ENCODE results near the gene RAB34.

GRCh38 chr17:28675980-28676379, 41.7 kb downstream of the RAB34 start:
- TF ChIP-seq POLR2AphosphoS5 (IDR thresholded peaks at IDR 0.05) (no peak), CTCF (IDR thresholded peaks at IDR 0.05) (peak in 1 of 7 experiments; percentile 24)
